B cell (primary cell): ENCODE measurements around the gene MRPL20. TPM values are rescaled to one million over a fixed set of nuclear protein-coding genes. Genes with fewer than 3 reads are reported as not detected.

Source experiments
- ATAC-seq: fragments of 200-7000 bp; cut with Tn5 transposase; one replicate; pipeline ENCODE4 v1.10.0; 2021; ENCODE audit warnings: low read depth, mild to moderate bottlenecking, moderate number of reproducible peaks, moderate library complexity
- CTCF ChIA-PET: fragments of 350-600 bp; sonication (Branson Sonifier 250); formaldehyde crosslinking; loops from one replicate; lab custom pipeline; 2021; ENCODE audit warnings: antibody characterized with exemption, inconsistent platforms; lab: Charles Lee
- POLR2A ChIA-PET: fragments of 350-600 bp; sonication (Branson Sonifier 250); formaldehyde crosslinking; loops from one replicate; lab custom pipeline; 2021; ENCODE audit warnings: antibody characterized with exemption; lab: Charles Lee
- DNase-seq: peaks from one replicate; pipeline ENCODE4 v3.0.0; 2013
- H2AFZ ChIP-seq: 2 replicates; pipeline ENCODE4 v1.6.1; 2012; ENCODE audit warnings: mild to moderate bottlenecking, low read depth, low read length; ENCODE audit not compliant: insufficient read depth, poor library complexity, severe bottlenecking
- H3K27ac ChIP-seq, 2 donors: 1 replicate in 1 of 2; 2 replicates in 1 of 2; pipeline ENCODE4 v1.5.1; 2012 to 2013; ENCODE audit warnings: low read length in 2 of 2, mild to moderate bottlenecking in 2 of 2, moderate library complexity in 1 of 2
- H3K27me3 ChIP-seq, 4 experiments: fragments of 200-600 bp in 1 of 4; sonication (generic) in 1 of 4; replicated peaks in 1 of 4; 1 replicate in 2 of 4; 2 replicates in 2 of 4; pipeline versions ENCODE4 v1.6.1 to v1.7.0; 2013 to 2016; ENCODE audit warnings: low read length in 3 of 4, mild to moderate bottlenecking in 2 of 4, mixed read lengths in 1 of 4, moderate library complexity in 1 of 4; ENCODE audit not compliant: insufficient read depth in 4 of 4, control insufficient read depth in 3 of 4; ENCODE audit errors: control extremely low read depth in 1 of 4
- H3K36me3 ChIP-seq, 2 experiments: replicated peaks in 1 of 2; 1 replicate in 1 of 2; 2 replicates in 1 of 2; pipeline versions ENCODE4 v1.6.1 to v1.7.1; 2013; ENCODE audit warnings: low read length in 1 of 2; ENCODE audit not compliant: insufficient read depth in 2 of 2, control insufficient read depth in 1 of 2; ENCODE audit errors: control extremely low read depth in 1 of 2, extremely low read depth in 1 of 2
- H3K4me1 ChIP-seq, 2 donors: fragments of 200-600 bp in 1 of 2; sonication (generic) in 1 of 2; 1 replicate in 1 of 2; 2 replicates in 1 of 2; pipeline versions ENCODE4 v1.5.1 to v1.6.1; 2013 to 2017; ENCODE audit warnings: low read length in 2 of 2; ENCODE audit not compliant: control insufficient read depth in 2 of 2, insufficient read depth in 2 of 2
- H3K4me2 ChIP-seq: replicated peaks from 2 replicates; pipeline ENCODE3; 2012; ENCODE audit warnings: mild to moderate bottlenecking, low read depth, low read length; ENCODE audit not compliant: poor library complexity, severe bottlenecking
- H3K4me3 ChIP-seq, 5 experiments: fragments of 200-600 bp in 1 of 5; sonication (generic) in 1 of 5; 1 replicate in 3 of 5; 2 replicates in 2 of 5; pipeline versions ENCODE4 v1.5.1 to v1.7.0; 2011 to 2016; ENCODE audit warnings: low read length in 4 of 5, mild to moderate bottlenecking in 4 of 5, low read depth in 2 of 5, control low read depth in 1 of 5, moderate library complexity in 1 of 5; ENCODE audit not compliant: insufficient read depth in 1 of 5; ENCODE audit errors: control extremely low read depth in 1 of 5, extremely low read depth in 1 of 5
- H3K79me2 ChIP-seq: fragments of 200-600 bp; sonication (generic); one replicate; pipeline ENCODE4 v1.6.0; 2016; ENCODE audit warnings: low read length; ENCODE audit not compliant: control insufficient read depth, insufficient read depth
- H3K9ac ChIP-seq: fragments of 200-600 bp; sonication (generic); 2 replicates; pipeline ENCODE4 v1.6.1; 2017; ENCODE audit warnings: mild to moderate bottlenecking, low read length, moderate library complexity
- H3K9me3 ChIP-seq, 3 donors: one replicate each; pipeline versions ENCODE4 v1.6.1 to v1.7.1; 2013; ENCODE audit warnings: low read length in 2 of 3; ENCODE audit not compliant: control insufficient read depth in 2 of 3, insufficient read depth in 1 of 3; ENCODE audit errors: control extremely low read depth in 1 of 3
- H4K20me1 ChIP-seq: 2 replicates; pipeline ENCODE4 v1.6.0; 2012; ENCODE audit warnings: mild to moderate bottlenecking, low read length; ENCODE audit not compliant: insufficient read depth, control insufficient read depth, poor library complexity, severe bottlenecking
- H3K27ac Mint-ChIP-seq: one replicate; pipeline ENCODE4 v1.8.0; 2021; ENCODE audit warnings: mixed read lengths
- H3K27me3 Mint-ChIP-seq: one replicate; pipeline ENCODE4 v1.8.0; 2021; ENCODE audit warnings: mixed read lengths
- H3K4me1 Mint-ChIP-seq: one replicate; pipeline ENCODE4 v1.8.0; 2021; ENCODE audit warnings: mixed read lengths
- H3K4me3 Mint-ChIP-seq: one replicate; pipeline ENCODE4 v1.8.0; 2021; ENCODE audit warnings: mixed read lengths
- H3K9me3 Mint-ChIP-seq: one replicate; pipeline ENCODE4 v1.8.0; 2022; ENCODE audit warnings: mixed read lengths; ENCODE audit not compliant: insufficient read depth
- EZH2 ChIP-seq: IDR thresholded peaks from 2 replicates; pipeline ENCODE4 v1.6.1; 2012; ENCODE audit warnings: borderline replicate concordance, low read depth, mild to moderate bottlenecking, moderate library complexity, low read length; ENCODE audit not compliant: insufficient read depth, poor library complexity, severe bottlenecking
- WGBS: methylation state at CpG from one replicate; pipeline ENCODE4 v1.1.5; 2013; ENCODE audit warnings: missing lambda C conversion rate; ENCODE audit not compliant: insufficient coverage; 5-methylcytosine and 5-hydroxymethylcytosine counted together
- intact Hi-C: fragments of 100-400 bp; cut with micrococcal nuclease; formaldehyde crosslinking; loops from one replicate; pipeline ENCODE4 v1.10.0; 2022
- polyA plus RNA-seq: library from polyadenylated mRNA; depleted of rRNA; stranded (reverse); fragments of >200 nt; gene quantifications from 2 replicates; pipeline ENCODE4 v1.2.3, GENCODE V29; 2012
- total RNA-seq, 2 donors: library from RNA; stranded (reverse); fragments of 120-200 nt in 1 of 2; gene quantifications; 1 replicate in 1 of 2; 2 replicates in 1 of 2; pipeline versions ENCODE4 v1.2.3 to v1.2.4, GENCODE V29; 2013 to 2022
- TF ChIP-seq, protein P1 (sequence below): fragments of 200-600 bp; IDR thresholded peaks from one replicate; pipeline ENCODE4 v1.8.0; 2022; ENCODE audit warnings: antibody characterized with exemption, mild to moderate bottlenecking

Gene MRPL20
- total and polyA plus RNA-seq, 2 donors (not counting 1 experiment from before 2014, with no cell fraction given): 55.9 to 119 TPM

DNA sequence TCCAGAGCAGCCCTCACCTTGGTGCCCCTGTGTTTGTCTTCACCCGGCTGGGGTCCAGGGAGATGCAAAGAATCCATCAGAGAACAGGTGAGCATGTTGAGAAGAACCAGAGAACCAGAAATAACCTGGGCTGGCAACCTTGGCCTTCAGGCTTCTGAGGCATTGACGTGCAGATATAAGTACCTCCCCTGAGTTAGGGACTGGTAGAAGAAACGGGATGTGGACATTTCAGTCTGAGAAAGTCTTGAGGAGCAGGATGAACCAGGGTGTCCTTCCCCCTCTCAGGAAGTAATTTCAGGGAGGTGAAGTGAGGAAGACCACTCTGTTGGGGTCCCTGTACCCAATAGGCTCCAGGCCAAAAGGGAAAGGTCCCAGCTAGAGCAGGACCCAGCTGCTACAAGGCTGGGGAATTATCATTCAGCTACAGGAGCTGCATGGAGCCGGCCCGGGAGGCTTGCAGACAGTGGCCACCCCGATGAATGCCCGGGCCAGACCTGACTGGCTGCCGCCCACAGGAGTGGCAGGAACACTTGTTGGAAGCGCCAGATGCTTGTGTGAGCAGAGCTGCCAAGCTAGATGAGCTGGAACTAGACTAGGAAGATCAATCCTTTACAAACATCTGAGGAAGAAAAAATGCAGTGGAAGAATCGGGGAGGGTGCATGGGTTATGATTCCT is 30.4 kb downstream of the MRPL20 start:
- H3K4me1 Mint-ChIP-seq: peaks cover 11% of the 10 kb centered on the region
- H3K27me3 Mint-ChIP-seq: no peaks in the 10 kb centered on the region
- Histone ChIP-seq H3K9me3 (peaks cover 0 to 3% (median 0%) of the 10 kb centered on the region in 3 donors), H3K36me3 (peaks cover 0 to 10% of the 10 kb centered on the region in 2 experiments), H2AFZ (peak overlapping the region; percentile 81), H3K79me2 (peaks cover 27% of the 10 kb centered on the region), H3K4me1 (peaks cover 16 to 31% of the 10 kb centered on the region in 2 donors), H3K4me3 (no peak overlapping the region), H3K4me2 (no peak overlapping the region), H3K27me3 (no peaks in the 10 kb centered on the region), H3K9ac (no peak overlapping the region), H4K20me1 (peaks cover 21% of the 10 kb centered on the region), H3K27ac (no peak overlapping the region)
- CTCF ChIA-PET: interaction anchor here (1.0 to 2.0 kb wide), 2 partner anchors 23 to 72 kb away, joined by 4 to 7 read pairs; no protein-coding TSS in a partner anchor
- no peak for ATAC-seq
- H3K4me3 Mint-ChIP-seq: peak overlapping the region; percentile 34
- TF ChIP-seq EZH2: no peak
- TF ChIP-seq, protein P1, sequence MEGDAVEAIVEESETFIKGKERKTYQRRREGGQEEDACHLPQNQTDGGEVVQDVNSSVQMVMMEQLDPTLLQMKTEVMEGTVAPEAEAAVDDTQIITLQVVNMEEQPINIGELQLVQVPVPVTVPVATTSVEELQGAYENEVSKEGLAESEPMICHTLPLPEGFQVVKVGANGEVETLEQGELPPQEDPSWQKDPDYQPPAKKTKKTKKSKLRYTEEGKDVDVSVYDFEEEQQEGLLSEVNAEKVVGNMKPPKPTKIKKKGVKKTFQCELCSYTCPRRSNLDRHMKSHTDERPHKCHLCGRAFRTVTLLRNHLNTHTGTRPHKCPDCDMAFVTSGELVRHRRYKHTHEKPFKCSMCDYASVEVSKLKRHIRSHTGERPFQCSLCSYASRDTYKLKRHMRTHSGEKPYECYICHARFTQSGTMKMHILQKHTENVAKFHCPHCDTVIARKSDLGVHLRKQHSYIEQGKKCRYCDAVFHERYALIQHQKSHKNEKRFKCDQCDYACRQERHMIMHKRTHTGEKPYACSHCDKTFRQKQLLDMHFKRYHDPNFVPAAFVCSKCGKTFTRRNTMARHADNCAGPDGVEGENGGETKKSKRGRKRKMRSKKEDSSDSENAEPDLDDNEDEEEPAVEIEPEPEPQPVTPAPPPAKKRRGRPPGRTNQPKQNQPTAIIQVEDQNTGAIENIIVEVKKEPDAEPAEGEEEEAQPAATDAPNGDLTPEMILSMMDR: no peak
- POLR2A ChIA-PET: interaction anchor here (0.6 to 1.5 kb wide), 4 partner anchors 22 to 252 kb away, joined by 3 to 8 read pairs (median 4); partner anchors contain the start of genes CCNL2 and UBE2J2
- peak overlapping the region; percentile 65 for H3K27ac Mint-ChIP-seq
- 97% methylated on average over 8 of the region's 10 CpGs for WGBS
- intact Hi-C loops: no loop called here
- no peaks in the 10 kb centered on the region for H3K9me3 Mint-ChIP-seq
- no peak for DNase-seq
